GM12892 (cell line): ENCODE measurements around the gene MROH7.

ENCODE experiments used
- POLR2A ChIP-seq: IDR thresholded peaks from 2 replicates; pipeline ENCODE4 v1.6.1; 2011; ENCODE audit warnings: low read depth, low read length, control low read depth
- POLR2AphosphoS5 ChIP-seq: IDR thresholded peaks from 2 replicates; pipeline ENCODE4 v1.6.1; 2011; ENCODE audit warnings: low read depth, low read length, control low read depth
- TAF1 ChIP-seq: IDR thresholded peaks from 2 replicates; pipeline ENCODE4 v1.6.1; 2011; ENCODE audit warnings: low read depth, mild to moderate bottlenecking, control low read depth, low read length, borderline replicate concordance

GRCh38 chr1:54645806-54646676 lies 4.5 kb downstream of the MROH7 start:
- no peak for TF ChIP-seq POLR2A
- no peak for TF ChIP-seq POLR2AphosphoS5
- TF ChIP-seq TAF1 = no peak
